ENCODE measurements around the gene SALL4.

SALL4 gene

GRCh38 chr20:51804754-51805153, 2.4 kb upstream of the SALL4 start (continued):
- TF ChIP-seq ZNF70 (CRISPR knock-in tag; IDR thresholded peaks at IDR 0.05) = no peak

DNA sequence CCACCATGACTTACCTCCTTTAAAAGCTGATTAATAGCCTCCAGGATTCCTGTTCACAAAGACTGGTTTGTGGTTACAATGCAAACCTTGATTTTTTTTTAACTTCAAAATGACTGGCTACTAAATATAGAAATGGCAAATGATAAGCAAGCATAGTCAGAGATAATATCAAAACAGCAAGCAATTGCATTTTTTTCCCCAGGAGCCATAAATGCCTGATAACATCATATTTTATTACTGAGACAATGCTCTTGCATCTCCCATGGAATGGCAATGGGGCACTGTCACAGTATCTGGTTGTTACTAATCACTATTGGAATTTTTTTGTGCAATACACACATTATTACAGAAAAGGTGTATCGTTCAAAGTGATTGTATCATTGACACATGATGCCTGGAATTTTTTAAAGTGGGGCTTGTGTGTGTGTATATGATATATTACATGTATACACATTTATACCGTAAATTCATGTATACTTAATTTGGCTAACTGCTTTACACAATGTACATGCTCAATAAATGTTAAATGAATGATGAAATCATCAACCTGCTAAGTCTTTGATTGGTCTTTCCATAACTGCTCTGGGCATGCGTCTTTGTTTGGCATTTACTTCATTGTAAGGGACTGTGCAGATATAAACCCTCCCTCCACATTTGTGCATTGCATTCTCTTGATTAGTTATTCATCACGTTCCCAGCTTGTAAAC, 980 bp upstream of the SALL4 start:
- peak; percentile 34 for TF ChIP-seq ISL1 (CRISPR knock-in tag; IDR thresholded peaks at IDR 0.05)
- no peak for TF ChIP-seq ZNF8 (CRISPR knock-in tag; IDR thresholded peaks at IDR 0.05)

DNA sequence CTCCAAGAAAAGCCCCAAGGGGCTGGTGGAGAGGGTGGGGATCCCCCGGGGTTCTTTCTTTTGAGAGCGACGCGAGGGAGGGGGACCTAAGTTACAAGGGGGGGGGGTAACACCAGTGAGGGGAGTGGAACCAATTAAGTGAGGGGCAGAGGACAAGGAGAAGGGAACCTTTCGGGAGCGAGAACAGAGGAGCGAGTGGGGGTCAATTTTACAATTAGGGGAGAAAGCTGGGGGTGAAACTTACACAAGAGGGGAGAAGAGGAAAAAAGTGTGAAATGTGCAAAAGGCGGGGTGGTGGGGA, 548 bp downstream of the SALL4 start:
- TF ChIP-seq CSDC2 (CRISPR knock-in tag; IDR thresholded peaks at IDR 0.05) = no peak
- TF ChIP-seq ZNF565 (CRISPR knock-in tag; conservative IDR thresholded peaks at IDR 0.05; ENCODE audit: low read depth) = no peak
- TF ChIP-seq, protein P1, sequence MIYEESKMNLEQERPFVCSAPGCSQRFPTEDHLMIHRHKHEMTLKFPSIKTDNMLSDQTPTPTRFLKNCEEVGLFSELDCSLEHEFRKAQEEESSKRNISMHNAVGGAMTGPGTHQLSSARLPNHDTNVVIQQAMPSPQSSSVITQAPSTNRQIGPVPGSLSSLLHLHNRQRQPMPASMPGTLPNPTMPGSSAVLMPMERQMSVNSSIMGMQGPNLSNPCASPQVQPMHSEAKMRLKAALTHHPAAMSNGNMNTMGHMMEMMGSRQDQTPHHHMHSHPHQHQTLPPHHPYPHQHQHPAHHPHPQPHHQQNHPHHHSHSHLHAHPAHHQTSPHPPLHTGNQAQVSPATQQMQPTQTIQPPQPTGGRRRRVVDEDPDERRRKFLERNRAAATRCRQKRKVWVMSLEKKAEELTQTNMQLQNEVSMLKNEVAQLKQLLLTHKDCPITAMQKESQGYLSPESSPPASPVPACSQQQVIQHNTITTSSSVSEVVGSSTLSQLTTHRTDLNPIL (CRISPR knock-in tag; IDR thresholded peaks at IDR 0.05; ENCODE audit: low read depth) = no peak
- TF ChIP-seq, protein P2, sequence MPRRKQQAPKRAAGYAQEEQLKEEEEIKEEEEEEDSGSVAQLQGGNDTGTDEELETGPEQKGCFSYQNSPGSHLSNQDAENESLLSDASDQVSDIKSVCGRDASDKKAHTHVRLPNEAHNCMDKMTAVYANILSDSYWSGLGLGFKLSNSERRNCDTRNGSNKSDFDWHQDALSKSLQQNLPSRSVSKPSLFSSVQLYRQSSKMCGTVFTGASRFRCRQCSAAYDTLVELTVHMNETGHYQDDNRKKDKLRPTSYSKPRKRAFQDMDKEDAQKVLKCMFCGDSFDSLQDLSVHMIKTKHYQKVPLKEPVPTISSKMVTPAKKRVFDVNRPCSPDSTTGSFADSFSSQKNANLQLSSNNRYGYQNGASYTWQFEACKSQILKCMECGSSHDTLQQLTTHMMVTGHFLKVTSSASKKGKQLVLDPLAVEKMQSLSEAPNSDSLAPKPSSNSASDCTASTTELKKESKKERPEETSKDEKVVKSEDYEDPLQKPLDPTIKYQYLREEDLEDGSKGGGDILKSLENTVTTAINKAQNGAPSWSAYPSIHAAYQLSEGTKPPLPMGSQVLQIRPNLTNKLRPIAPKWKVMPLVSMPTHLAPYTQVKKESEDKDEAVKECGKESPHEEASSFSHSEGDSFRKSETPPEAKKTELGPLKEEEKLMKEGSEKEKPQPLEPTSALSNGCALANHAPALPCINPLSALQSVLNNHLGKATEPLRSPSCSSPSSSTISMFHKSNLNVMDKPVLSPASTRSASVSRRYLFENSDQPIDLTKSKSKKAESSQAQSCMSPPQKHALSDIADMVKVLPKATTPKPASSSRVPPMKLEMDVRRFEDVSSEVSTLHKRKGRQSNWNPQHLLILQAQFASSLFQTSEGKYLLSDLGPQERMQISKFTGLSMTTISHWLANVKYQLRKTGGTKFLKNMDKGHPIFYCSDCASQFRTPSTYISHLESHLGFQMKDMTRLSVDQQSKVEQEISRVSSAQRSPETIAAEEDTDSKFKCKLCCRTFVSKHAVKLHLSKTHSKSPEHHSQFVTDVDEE (CRISPR knock-in tag; IDR thresholded peaks at IDR 0.05) = no peak
- TF ChIP-seq ZNF8 (CRISPR knock-in tag; IDR thresholded peaks at IDR 0.05) = no peak
- TF ChIP-seq TOX (CRISPR knock-in tag; IDR thresholded peaks at IDR 0.05; ENCODE audit: borderline replicate concordance) = no peak
- no peak for TF ChIP-seq ZFP3 (CRISPR knock-in tag; IDR thresholded peaks at IDR 0.05)
- TF ChIP-seq TCF4 (CRISPR knock-in tag; IDR thresholded peaks at IDR 0.05; ENCODE audit: borderline replicate concordance) = no peak
- no peak for TF ChIP-seq GLIS3 (CRISPR knock-in tag; IDR thresholded peaks at IDR 0.05)
- no peak for TF ChIP-seq ZC3H10 (CRISPR knock-in tag; IDR thresholded peaks at IDR 0.05)
- TF ChIP-seq ARNTL (CRISPR knock-in tag; IDR thresholded peaks at IDR 0.05; ENCODE audit: borderline replicate concordance, low read depth) = no peak
- no peak for ATAC-seq

More for the DNA sequence above, 980 bp upstream of the SALL4 start:
- no peak for ATAC-seq

DNA sequence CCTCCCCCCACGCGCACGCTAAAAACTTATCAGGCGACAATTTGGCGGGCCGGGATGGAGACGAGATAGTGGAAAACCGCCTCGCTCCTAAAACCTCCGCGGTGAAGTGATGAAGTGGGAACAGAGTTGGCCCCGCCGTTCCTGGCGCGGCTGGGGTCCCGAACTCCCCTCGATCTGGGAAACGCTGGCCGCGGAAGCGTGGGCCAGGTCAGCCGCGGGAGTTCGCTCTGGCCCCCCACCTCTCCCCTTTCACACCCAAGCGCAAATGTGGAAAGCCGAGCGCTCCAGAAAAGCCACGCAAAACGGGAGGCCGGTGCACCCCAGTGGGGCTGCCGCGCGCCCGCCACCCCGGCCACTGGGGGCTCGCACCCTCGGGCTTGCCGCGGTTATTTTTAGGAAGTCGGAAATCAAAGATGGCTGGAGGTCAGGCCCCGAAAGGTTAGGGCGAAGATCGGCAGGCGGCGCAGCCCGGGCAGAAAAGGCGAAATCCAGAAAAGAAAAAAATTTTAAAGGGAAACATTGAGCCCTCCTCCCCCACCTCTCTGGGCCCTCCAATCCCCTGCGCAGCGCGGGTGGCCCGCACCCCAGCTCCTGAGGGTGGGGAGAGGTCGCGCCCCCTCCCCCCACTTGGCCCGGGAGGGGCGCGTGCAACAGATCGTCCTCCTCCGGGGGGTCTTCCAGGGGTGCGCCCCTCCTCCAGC, 1.0 kb downstream of the SALL4 start:
- peak; percentile 47 for ATAC-seq
- TF ChIP-seq, protein P3, sequence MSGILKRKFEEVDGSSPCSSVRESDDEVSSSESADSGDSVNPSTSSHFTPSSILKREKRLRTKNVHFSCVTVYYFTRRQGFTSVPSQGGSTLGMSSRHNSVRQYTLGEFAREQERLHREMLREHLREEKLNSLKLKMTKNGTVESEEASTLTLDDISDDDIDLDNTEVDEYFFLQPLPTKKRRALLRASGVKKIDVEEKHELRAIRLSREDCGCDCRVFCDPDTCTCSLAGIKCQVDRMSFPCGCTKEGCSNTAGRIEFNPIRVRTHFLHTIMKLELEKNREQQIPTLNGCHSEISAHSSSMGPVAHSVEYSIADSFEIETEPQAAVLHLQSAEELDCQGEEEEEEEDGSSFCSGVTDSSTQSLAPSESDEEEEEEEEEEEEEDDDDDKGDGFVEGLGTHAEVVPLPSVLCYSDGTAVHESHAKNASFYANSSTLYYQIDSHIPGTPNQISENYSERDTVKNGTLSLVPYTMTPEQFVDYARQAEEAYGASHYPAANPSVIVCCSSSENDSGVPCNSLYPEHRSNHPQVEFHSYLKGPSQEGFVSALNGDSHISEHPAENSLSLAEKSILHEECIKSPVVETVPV (CRISPR knock-in tag; IDR thresholded peaks at IDR 0.05) = no peak
- TF ChIP-seq RARB (CRISPR knock-in tag; IDR thresholded peaks at IDR 0.05) (no peak), OSR1 (CRISPR knock-in tag; IDR thresholded peaks at IDR 0.05) (no peak), ZC3H10 (CRISPR knock-in tag; IDR thresholded peaks at IDR 0.05) (no peak), GLIS3 (CRISPR knock-in tag; IDR thresholded peaks at IDR 0.05) (no peak)

DNA sequence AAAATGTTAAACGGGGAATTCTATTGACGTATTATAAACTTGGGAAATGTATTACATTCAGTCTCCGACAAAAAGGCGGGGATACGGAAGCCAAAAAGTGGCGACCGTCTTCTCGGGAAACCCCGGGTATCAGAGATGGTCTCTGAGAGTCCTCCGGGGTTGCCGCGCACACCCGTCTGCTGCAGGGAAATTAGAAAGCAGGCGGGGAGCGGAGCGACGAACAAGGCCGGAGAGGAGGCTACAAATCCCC, 1.5 kb downstream of the SALL4 start:
- TF ChIP-seq, protein P4, sequence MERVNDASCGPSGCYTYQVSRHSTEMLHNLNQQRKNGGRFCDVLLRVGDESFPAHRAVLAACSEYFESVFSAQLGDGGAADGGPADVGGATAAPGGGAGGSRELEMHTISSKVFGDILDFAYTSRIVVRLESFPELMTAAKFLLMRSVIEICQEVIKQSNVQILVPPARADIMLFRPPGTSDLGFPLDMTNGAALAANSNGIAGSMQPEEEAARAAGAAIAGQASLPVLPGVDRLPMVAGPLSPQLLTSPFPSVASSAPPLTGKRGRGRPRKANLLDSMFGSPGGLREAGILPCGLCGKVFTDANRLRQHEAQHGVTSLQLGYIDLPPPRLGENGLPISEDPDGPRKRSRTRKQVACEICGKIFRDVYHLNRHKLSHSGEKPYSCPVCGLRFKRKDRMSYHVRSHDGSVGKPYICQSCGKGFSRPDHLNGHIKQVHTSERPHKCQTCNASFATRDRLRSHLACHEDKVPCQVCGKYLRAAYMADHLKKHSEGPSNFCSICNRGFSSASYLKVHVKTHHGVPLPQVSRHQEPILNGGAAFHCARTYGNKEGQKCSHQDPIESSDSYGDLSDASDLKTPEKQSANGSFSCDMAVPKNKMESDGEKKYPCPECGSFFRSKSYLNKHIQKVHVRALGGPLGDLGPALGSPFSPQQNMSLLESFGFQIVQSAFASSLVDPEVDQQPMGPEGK (CRISPR knock-in tag; IDR thresholded peaks at IDR 0.05; ENCODE audit: borderline replicate concordance) = no peak
- peak; percentile 33 for ATAC-seq

Data from SK-N-SH treated with all-trans-retinoic acid at 6 μM for 48 hours (cell line).